Activated T-cell treated with anti-CD3 and anti-CD28 coated beads, Interleukin-2, amount 50 U/mL, for 4 hours (primary cell): Measurements from ENCODE around the gene OMP. TPM values are rescaled to one million over a fixed set of nuclear protein-coding genes. Genes with fewer than 3 reads are reported as not detected.

Source experiments
- ATAC-seq, 2 donors: fragments of 200-7000 bp; cut with Tn5 transposase; one replicate each; pipeline ENCODE4 v1.10.0; 2021
- DNase-seq: peaks from one replicate; pipeline ENCODE4 v3.0.0-alpha.2; 2020
- H3K27me3 Mint-ChIP-seq: one replicate; pipeline ENCODE4 v1.8.0; 2021; ENCODE audit warnings: low read depth, mixed read lengths
- H3K36me3 Mint-ChIP-seq: one replicate; pipeline ENCODE4 v1.8.0; 2022; ENCODE audit warnings: mixed read lengths; ENCODE audit not compliant: insufficient read depth
- H3K4me1 Mint-ChIP-seq: one replicate; pipeline ENCODE4 v1.8.0; 2021; ENCODE audit warnings: low read depth, mixed read lengths
- H3K4me3 Mint-ChIP-seq: one replicate; pipeline ENCODE4 v1.8.0; 2021; ENCODE audit warnings: mild to moderate bottlenecking, moderate library complexity, mixed read lengths
- H3K9me3 Mint-ChIP-seq: one replicate; pipeline ENCODE4 v1.8.0; 2021; ENCODE audit warnings: mixed read lengths
- total RNA-seq, 3 donors: library from RNA; stranded (reverse); gene quantifications; one replicate each; pipeline ENCODE4 v1.2.1, GENCODE V29; 2021

The OMP gene
- total RNA-seq, 3 donors from 2014 or later = not detected

GRCh38 chr11:77125695-77126094 is 23.1 kb downstream of the OMP start:
- no peak overlapping the region for H3K4me3 Mint-ChIP-seq
- peaks cover 5% of the 10 kb centered on the region for H3K4me1 Mint-ChIP-seq
- no peaks in the 10 kb centered on the region for H3K9me3 Mint-ChIP-seq
- peaks cover 3% of the 10 kb centered on the region for H3K27me3 Mint-ChIP-seq
- DNase-seq (no peak), ATAC-seq (no peak)
- H3K36me3 Mint-ChIP-seq = no peaks in the 10 kb centered on the region

GRCh38 chr11:77126156-77126775 is 23.6 kb downstream of the OMP start:
- no peak for ATAC-seq
- Mint-ChIP-seq H3K4me3 (peak overlapping the region; percentile 47), H3K27me3 (peaks cover 3% of the 10 kb centered on the region)

DNA sequence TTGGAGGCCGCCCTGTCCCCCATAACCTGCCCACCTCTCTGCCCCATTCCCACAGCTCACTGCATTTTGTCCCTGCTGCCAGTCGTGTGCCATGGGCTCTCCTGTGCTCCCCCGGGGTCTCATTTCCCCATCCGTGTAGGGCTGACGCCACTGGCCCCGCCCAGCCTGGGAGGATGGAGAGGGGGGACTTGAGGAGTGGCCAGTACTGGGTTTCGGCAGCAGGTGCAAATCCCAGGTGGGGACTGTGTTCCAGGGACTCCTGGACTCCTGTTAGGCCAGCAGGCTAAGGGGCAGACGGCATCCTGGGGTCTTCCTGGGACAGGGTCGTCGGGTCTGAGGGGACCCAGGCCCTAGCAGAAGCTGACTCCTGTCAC is 24.2 kb downstream of the OMP start:
- ATAC-seq (peak in 1 of 2 donors; percentile 8), DNase-seq (no peak)
- no peak overlapping the region for H3K4me3 Mint-ChIP-seq
- H3K27me3 Mint-ChIP-seq = peaks cover 3% of the 10 kb centered on the region
- H3K36me3 Mint-ChIP-seq = no peaks in the 10 kb centered on the region
- H3K4me1 Mint-ChIP-seq = peaks cover 5% of the 10 kb centered on the region
- H3K9me3 Mint-ChIP-seq = no peaks in the 10 kb centered on the region

More at GRCh38 chr11:77126156-77126775, 23.6 kb downstream of the OMP start:
- Mint-ChIP-seq H3K9me3 (no peaks in the 10 kb centered on the region), H3K4me1 (peaks cover 5% of the 10 kb centered on the region), H3K36me3 (no peaks in the 10 kb centered on the region)
- DNase-seq = no peak

DNA sequence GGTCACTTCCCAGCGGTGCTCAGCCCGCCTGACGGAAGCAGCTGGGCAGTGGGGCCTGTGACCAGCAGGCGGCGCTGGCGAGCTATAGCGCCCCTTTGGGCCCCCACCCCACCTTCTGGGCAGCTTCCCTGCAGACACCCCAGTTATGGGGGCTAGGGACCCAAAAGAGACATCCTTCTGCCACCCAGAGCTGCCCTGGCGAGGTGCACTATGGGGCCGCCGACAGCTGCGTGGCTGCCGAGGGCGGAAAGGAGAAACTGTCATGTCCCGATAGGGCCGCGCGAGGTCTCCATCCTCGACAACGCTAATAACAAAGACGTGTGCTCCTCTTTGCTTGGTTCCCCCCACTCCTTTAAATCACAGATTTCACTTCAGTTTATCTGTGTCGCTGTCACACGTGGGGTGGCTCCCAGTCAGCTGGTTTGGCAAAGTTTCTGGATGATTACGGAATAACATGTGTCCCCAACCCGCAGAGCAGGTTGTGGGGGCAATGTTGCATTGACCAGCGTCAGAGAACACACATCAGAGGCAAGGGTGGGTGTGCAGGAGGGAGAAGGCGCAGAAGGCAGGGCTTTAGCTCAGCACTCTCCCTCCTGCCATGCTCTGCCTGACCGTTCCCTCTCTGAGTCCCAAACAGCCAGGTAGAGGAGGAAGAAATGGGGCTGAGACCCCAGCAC is 24.7 kb downstream of the OMP start:
- H3K27me3 Mint-ChIP-seq = peaks cover 3% of the 10 kb centered on the region
- peak; percentile 72 to 80 for ATAC-seq
- H3K9me3 Mint-ChIP-seq = no peaks in the 10 kb centered on the region
- no peaks in the 10 kb centered on the region for H3K36me3 Mint-ChIP-seq
- DNase-seq = peak; percentile 54
- H3K4me3 Mint-ChIP-seq = peak overlapping the region; percentile 61
- peaks cover 5% of the 10 kb centered on the region for H3K4me1 Mint-ChIP-seq

GRCh38 chr11:77127920-77128691 is 25.5 kb downstream of the OMP start, which contains the start of gene MYO7A:
TSS of gene MYO7A (plus strand) at chr11:77128246. CDS start at chr11:77130635, 2,389 bp downstream.
- Mint-ChIP-seq H3K9me3 (no peaks in the 10 kb centered on the region), H3K4me1 (peaks cover 5% of the 10 kb centered on the region), H3K4me3 (peak within 1 kb of the TSS; percentile 61), H3K27me3 (peaks cover 3% of the 10 kb centered on the region), H3K36me3 (no peaks in the 10 kb centered on the region)
- no peak for ATAC-seq
- DNase-seq = no peak

DNA sequence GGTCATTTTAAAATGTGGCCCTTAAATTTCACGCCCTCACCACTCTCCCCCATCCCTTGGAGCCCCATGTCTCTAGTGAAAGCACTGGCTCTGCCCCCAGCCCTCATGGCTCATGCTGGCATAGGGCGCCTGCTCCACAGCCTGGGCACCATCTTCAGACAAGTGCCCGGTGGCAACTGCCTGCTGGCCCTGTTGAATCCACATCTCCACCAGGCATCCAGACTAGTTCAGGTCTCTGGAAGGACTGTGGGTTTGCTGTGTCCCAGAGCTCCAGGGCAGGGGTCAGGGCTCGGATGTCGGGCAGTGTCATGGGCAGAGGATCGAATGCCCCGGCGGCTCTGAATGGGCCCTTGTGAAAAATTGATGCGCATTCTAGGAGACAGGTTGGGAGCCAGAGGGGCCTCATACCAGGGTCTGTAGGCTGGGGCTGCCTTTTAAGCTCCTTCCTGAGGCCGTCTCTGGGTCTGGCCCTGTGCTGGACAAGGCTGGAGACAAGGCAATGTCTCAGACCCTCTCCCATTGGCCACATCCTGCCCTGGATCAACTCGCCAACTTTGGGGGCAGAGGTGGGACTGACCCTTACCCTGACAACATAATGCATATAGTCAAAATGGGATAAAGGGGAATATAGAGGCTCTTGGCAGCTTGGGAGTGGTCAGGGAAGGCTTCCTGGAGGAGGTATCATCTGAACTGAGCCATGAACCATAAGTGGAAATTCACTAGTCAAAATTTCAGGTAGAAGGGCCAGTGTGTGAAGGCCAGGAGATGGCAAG is 26.6 kb downstream of the OMP start:
- no peaks in the 10 kb centered on the region for H3K36me3 Mint-ChIP-seq
- ATAC-seq (no peak), DNase-seq (no peak)
- H3K4me3 Mint-ChIP-seq = no peak overlapping the region
- H3K4me1 Mint-ChIP-seq = peaks cover 5% of the 10 kb centered on the region
- no peaks in the 10 kb centered on the region for H3K9me3 Mint-ChIP-seq
- H3K27me3 Mint-ChIP-seq = peaks cover 3% of the 10 kb centered on the region

DNA sequence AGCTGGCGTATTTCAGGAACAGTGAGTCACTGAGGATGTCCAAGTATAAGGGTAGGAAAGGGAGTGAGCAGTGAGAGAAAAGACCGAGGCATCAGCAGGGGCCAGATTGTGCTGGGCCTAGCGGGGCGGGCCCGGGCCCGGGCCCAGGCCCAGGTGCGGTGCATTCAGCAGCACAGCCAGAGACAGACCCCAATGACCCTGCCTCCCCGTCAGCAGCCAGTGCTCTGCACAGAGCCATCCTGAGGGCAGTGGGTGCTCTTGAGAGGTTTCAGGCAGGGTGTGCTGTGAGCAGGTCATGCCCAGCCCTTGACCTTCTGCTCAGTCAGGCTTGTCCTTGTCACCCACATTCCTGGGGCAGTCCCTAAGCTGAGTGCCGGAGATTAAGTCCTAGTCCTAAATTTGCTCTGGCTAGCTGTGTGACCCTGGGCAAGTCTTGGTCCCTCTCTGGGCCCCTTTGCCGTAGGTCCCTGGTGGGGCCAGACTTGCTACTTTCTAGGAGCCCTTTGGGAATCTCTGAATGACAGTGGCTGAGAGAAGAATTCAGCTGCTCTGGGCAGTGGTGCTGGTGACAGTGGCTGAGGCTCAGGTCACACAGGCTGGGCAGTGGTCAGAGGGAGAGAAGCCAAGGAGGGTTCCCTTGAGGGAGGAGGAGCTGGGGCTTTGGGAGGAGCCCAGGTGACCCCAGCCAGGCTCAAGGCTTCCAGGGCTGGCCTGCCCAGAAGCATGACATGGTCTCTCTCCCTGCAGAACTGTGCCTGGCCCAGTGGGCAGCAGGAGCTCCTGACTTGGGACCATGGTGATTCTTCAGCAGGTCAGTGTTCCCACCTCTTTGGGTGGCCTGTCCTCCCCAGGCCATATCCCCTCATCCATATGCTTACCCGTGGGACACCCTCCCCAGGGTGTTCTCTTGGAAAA is 27.5 kb downstream of the OMP start:
- peaks cover 3% of the 10 kb centered on the region for H3K27me3 Mint-ChIP-seq
- no peaks in the 10 kb centered on the region for H3K36me3 Mint-ChIP-seq
- H3K4me1 Mint-ChIP-seq = peaks cover 5% of the 10 kb centered on the region
- no peak overlapping the region for H3K4me3 Mint-ChIP-seq
- H3K9me3 Mint-ChIP-seq = no peaks in the 10 kb centered on the region
- ATAC-seq (no peak), DNase-seq (no peak)

GRCh38 chr11:77130763-77131513 is 28.3 kb downstream of the OMP start:
- Mint-ChIP-seq H3K27me3 (peaks cover 3% of the 10 kb centered on the region), H3K4me1 (peaks cover 5% of the 10 kb centered on the region), H3K4me3 (no peak overlapping the region), H3K9me3 (no peaks in the 10 kb centered on the region), H3K36me3 (no peaks in the 10 kb centered on the region)
- ATAC-seq (no peak), DNase-seq (no peak)

- no peak overlapping the region for H3K4me3 Mint-ChIP-seq
These were observed 28.9 kb downstream of the OMP start for GRCh38 chr11:77131560-77131959.

DNA sequence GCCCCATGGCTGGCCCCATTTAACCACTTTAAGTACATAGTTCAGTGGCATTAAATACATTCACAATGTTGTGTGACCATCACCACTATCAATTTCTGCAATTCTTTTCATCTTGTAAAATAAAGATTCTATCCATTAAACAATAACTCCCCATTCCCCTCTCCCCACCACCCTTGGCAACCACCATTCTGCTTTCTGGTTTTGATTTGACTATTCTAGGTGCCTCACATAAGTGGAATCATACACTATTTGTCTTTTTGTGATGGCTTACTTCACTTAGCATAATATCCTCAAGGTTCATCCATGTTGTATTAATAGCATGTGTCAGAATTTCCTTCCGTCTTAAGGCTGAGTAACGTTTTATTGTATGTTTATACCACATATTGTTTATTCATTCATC is 32.4 kb downstream of the OMP start:
- H3K4me3 Mint-ChIP-seq = no peak overlapping the region
- DNase-seq (no peak), ATAC-seq (no peak)
- no peaks in the 10 kb centered on the region for H3K4me1 Mint-ChIP-seq
- no peaks in the 10 kb centered on the region for H3K9me3 Mint-ChIP-seq
- H3K27me3 Mint-ChIP-seq = peaks cover 25% of the 10 kb centered on the region
- no peaks in the 10 kb centered on the region for H3K36me3 Mint-ChIP-seq

More at GRCh38 chr11:77131560-77131959, 28.9 kb downstream of the OMP start:
- ATAC-seq (no peak), DNase-seq (no peak)
- Mint-ChIP-seq H3K4me1 (peaks cover 4% of the 10 kb centered on the region), H3K27me3 (peaks cover 6% of the 10 kb centered on the region), H3K9me3 (no peaks in the 10 kb centered on the region), H3K36me3 (no peaks in the 10 kb centered on the region)

- Mint-ChIP-seq H3K4me3 (no peak overlapping the region), H3K4me1 (no peaks in the 10 kb centered on the region), H3K9me3 (no peaks in the 10 kb centered on the region), H3K36me3 (no peaks in the 10 kb centered on the region), H3K27me3 (peaks cover 25% of the 10 kb centered on the region)
- ATAC-seq = peak in 1 of 2 donors; percentile 32
- DNase-seq = no peak
These were observed 33.4 kb downstream of the OMP start for GRCh38 chr11:77136074-77136473.

GRCh38 chr11:77136784-77137420 is 34.3 kb downstream of the OMP start:
- H3K27me3 Mint-ChIP-seq = peaks cover 25% of the 10 kb centered on the region

More at GRCh38 chr11:77136784-77137420, 34.3 kb downstream of the OMP start:
- no peak for DNase-seq
- peaks cover 3% of the 10 kb centered on the region for H3K4me1 Mint-ChIP-seq
- no peaks in the 10 kb centered on the region for H3K9me3 Mint-ChIP-seq
- ATAC-seq = no peak
- no peaks in the 10 kb centered on the region for H3K36me3 Mint-ChIP-seq
- H3K4me3 Mint-ChIP-seq = no peak overlapping the region
